ENCODE results near the gene RO60. TPM values are rescaled to one million over a fixed set of nuclear protein-coding genes. Genes with fewer than 3 reads are reported as not detected.
"Not testable (repeated sequence)": the region's sequence is repeated elsewhere in the genome, so short reads cannot be mapped to it uniquely, and the experiment has no call there.

RO60 gene
- total and polyA plus RNA-seq, 4 experiments from 2014 or later, result 75.2 to 133 (median 89.1) TPM

DNA sequence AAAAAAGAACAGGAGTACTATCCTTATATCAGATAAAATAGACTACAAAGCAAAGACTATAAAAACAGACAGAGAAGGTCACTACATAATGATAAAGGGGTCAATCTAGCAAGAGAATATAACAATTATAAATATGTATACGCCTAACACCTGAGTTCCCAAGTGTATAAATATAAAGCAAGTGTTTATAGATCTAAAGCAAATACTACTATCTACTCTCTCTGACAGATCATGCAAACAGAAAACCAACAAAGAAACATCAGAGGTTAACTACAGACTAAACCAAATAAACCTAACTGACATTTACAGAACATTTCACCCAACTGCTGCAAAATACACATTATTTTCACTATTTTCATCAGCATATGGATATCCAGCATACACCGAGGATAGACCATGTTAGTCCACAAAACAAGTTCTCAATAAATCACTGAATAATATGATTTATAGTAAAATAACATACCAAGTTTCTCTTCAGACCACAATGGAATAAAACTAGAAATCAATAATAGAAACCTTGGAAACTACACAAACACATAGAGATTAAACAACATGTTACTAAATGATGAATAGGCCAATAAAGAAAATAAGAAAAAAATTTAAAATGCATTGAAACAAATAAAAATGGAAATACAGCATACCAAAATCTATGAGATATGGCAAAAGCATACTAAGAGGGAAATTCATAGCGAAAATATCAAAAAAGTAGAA, 22.9 kb upstream of the RO60 start:
- no peak overlapping the region for H3K4me3 ChIP-seq (ENCODE audit: low read length in 2 of 2)
- Mint-ChIP-seq H3K36me3 (peaks cover 16 to 21% of the 10 kb centered on the region in 2 donors), H3K4me3 (no peak overlapping the region), H3K27me3 (no peaks in the 10 kb centered on the region), H3K27ac (no peak overlapping the region), H3K4me1 (peaks cover 32 to 52% (median 42%) of the 10 kb centered on the region in 4 donors), H3K9me3 (peaks cover 0 to 3% (median 0%) of the 10 kb centered on the region in 8 donors)
- H3K27me3 ChIP-seq (ENCODE audit: insufficient read depth, low read length), result no peaks in the 10 kb centered on the region
- no peak overlapping the region for H3K27ac ChIP-seq (ENCODE audit: low read depth, low read length)
- ChIA-PET POLR2A (ENCODE audit: partially characterized antibody) (no interaction called here), CTCF (ENCODE audit: partially characterized antibody) (no interaction called here)
- no peaks in the 10 kb centered on the region for H3K36me3 ChIP-seq (ENCODE audit: insufficient read depth, low read length)
- no peaks in the 10 kb centered on the region for H3K4me1 ChIP-seq (ENCODE audit: insufficient read depth, low read length)
- DNase-seq, result no peak
- no peaks in the 10 kb centered on the region for H3K9me3 ChIP-seq (ENCODE audit: control insufficient read depth in 1 of 2, low read length in 2 of 2)
- intact Hi-C loops (cut with micrococcal nuclease), result no loop called here

GRCh38 chr1:193040011-193040410, 19.4 kb upstream of the RO60 start:
- peaks cover 32 to 55% (median 41%) of the 10 kb centered on the region in 4 donors for H3K4me1 Mint-ChIP-seq

DNA sequence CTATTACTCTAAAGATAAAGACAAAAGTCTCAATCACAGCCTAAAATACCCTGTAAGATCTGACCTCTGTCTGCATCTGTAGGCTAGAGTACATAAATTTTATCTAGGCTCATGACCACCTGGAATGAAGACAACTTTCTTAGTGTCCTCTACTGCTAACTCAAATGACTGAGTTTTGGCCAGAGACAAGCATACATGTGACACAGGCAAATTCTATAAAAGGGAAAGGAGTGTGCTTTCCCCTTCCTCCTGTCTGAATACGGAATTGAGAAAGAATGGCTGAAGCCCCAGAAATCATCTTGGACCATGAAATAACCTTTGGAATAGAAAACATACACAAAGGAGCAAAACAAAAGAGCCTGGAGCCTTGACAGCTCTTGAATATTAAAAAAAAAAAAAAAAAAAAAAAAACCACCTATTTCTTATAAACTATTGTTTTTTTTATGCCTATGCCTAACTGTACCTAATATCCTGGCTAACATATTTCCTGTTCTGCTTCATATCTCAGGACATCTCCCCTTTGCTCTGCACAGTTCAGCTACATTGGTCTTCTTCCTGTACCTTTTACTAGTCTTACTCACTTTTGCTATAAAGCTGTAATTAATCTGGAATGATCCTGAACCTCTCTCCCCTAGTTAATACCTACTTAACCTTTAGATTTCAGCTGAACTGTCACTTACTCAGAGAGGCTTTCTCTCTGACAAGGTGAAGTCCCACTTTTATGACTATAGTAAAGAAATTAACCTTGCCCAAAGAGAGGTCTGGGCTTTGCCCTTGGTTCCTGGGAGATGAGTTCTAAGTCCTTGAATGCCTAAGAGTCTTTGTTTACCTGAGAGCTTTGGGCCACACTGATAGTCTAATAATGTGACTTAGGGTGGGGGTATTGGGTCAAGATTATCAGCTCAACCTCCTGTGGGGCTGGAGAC, 16.4 kb upstream of the RO60 start:
- Mint-ChIP-seq H3K4me1 (peaks cover 14 to 30% (median 22%) of the 10 kb centered on the region in 4 donors), H3K27me3 (no peaks in the 10 kb centered on the region), H3K27ac (peak overlapping the region in 4 of 7 donors; percentile 1 to 67 (median 8)), H3K36me3 (peaks cover 20 to 25% of the 10 kb centered on the region in 2 donors), H3K9me3 (peaks cover 0 to 3% (median 0%) of the 10 kb centered on the region in 8 donors), H3K4me3 (no peak overlapping the region)
- CTCF ChIA-PET (ENCODE audit: partially characterized antibody), result no interaction called here
- H3K36me3 ChIP-seq (ENCODE audit: insufficient read depth, low read length), result peaks cover 4% of the 10 kb centered on the region
- no peak overlapping the region for H3K4me3 ChIP-seq (ENCODE audit: low read length in 2 of 2)
- no peak for DNase-seq
- H3K27ac ChIP-seq (ENCODE audit: low read depth, low read length), result no peak overlapping the region
- no peaks in the 10 kb centered on the region for H3K9me3 ChIP-seq (ENCODE audit: control insufficient read depth in 1 of 2, low read length in 2 of 2)
- intact Hi-C loops (cut with micrococcal nuclease), result no loop called here
- no peaks in the 10 kb centered on the region for H3K27me3 ChIP-seq (ENCODE audit: insufficient read depth, low read length)
- no peaks in the 10 kb centered on the region for H3K4me1 ChIP-seq (ENCODE audit: insufficient read depth, low read length)
- POLR2A ChIA-PET (ENCODE audit: partially characterized antibody), result interaction anchor here (1.2 kb wide), 1 partner anchor 16 kb away, joined by 5 read pairs; the partner anchor contains the start of genes RO60 and UCHL5

More at GRCh38 chr1:193040011-193040410, 19.4 kb upstream of the RO60 start:
- no peak for DNase-seq
- no peak overlapping the region for H3K4me3 ChIP-seq (ENCODE audit: low read length in 2 of 2)
- H3K27ac ChIP-seq (ENCODE audit: low read depth, low read length), result no peak overlapping the region
- H3K4me3 Mint-ChIP-seq, result no peak overlapping the region
- peaks cover 0 to 3% (median 0%) of the 10 kb centered on the region in 8 donors for H3K9me3 Mint-ChIP-seq
- no peaks in the 10 kb centered on the region for H3K27me3 Mint-ChIP-seq
- CTCF ChIA-PET (ENCODE audit: partially characterized antibody), result interaction anchor here (1.2 kb wide), 1 partner anchor 232 kb away, joined by 4 read pairs; no protein-coding TSS in a partner anchor
- H3K27ac Mint-ChIP-seq, result no peak overlapping the region
- H3K36me3 ChIP-seq (ENCODE audit: insufficient read depth, low read length), result no peaks in the 10 kb centered on the region
- H3K9me3 ChIP-seq (ENCODE audit: control insufficient read depth in 1 of 2, low read length in 2 of 2), result no peaks in the 10 kb centered on the region
- intact Hi-C loops (cut with micrococcal nuclease), result no loop called here
- POLR2A ChIA-PET (ENCODE audit: partially characterized antibody), result interaction anchor here (2.4 kb wide), 1 partner anchor 19 kb away, joined by 8 read pairs; the partner anchor contains the start of genes RO60 and UCHL5
- peaks cover 19 to 32% of the 10 kb centered on the region in 2 donors for H3K36me3 Mint-ChIP-seq
- H3K4me1 ChIP-seq (ENCODE audit: insufficient read depth, low read length), result no peaks in the 10 kb centered on the region
- no peaks in the 10 kb centered on the region for H3K27me3 ChIP-seq (ENCODE audit: insufficient read depth, low read length)

DNA sequence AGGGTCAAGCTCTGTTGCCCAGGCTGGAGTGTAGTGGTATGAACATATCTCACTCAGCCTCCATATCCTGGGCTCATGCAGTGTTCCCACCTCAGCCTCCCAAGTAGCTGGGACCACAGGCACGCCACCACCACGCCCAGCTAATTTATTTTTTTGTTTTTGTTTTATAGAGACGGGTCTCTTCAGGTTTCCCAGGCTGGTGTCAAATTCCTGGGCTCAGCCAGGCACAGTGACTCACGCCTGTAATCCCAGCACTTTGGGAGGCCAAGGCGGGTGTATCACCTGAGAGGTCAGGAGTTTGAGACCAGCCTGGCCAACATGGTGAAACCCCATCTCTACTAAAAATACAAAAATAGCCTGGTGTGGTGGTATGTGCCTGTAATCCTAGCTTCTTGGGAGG, 10.5 kb upstream of the RO60 start:
- H3K9me3 Mint-ChIP-seq; H3K27ac ChIP-seq (ENCODE audit: low read depth, low read length); H3K4me1 ChIP-seq (ENCODE audit: insufficient read depth, low read length); H3K4me3 ChIP-seq (ENCODE audit: low read length in 2 of 2); H3K4me3 Mint-ChIP-seq; H3K27me3 Mint-ChIP-seq; H3K27ac Mint-ChIP-seq; intact Hi-C loops (cut with micrococcal nuclease); DNase-seq; H3K9me3 ChIP-seq (ENCODE audit: control insufficient read depth in 1 of 2, low read length in 2 of 2); H3K27me3 ChIP-seq (ENCODE audit: insufficient read depth, low read length): not testable (repeated sequence)
- Mint-ChIP-seq H3K36me3 (peaks cover 15 to 31% of the 10 kb centered on the region in 2 donors), H3K4me1 (peaks cover 0 to 16% (median 7%) of the 10 kb centered on the region in 4 donors)
- ChIA-PET CTCF (ENCODE audit: partially characterized antibody) (interaction anchor here (1.5 to 2.2 kb wide), 2 partner anchors 9 to 10 kb away, joined by 3 to 10 read pairs; partner anchors contain the start of gene UCHL5), POLR2A (ENCODE audit: partially characterized antibody) (interaction anchor here (1.4 kb wide), 1 partner anchor 9 kb away, joined by 6 read pairs; no protein-coding TSS in a partner anchor)
- peaks cover 14% of the 10 kb centered on the region for H3K36me3 ChIP-seq (ENCODE audit: insufficient read depth, low read length)

- ChIA-PET CTCF (ENCODE audit: partially characterized antibody) (no interaction called here), POLR2A (ENCODE audit: partially characterized antibody) (interaction anchor here (0.7 kb wide), 1 partner anchor 59 kb away, joined by 3 read pairs; no protein-coding TSS in a partner anchor)
- Mint-ChIP-seq H3K27me3 (peaks cover 0 to 1% of the 10 kb centered on the region in 2 donors), H3K4me1 (peaks cover 24 to 54% (median 35%) of the 10 kb centered on the region in 4 donors), H3K4me3 (no peak overlapping the region), H3K9me3 (peaks cover 0 to 2% (median 0%) of the 10 kb centered on the region in 8 donors), H3K36me3 (peaks cover 5 to 17% of the 10 kb centered on the region in 2 donors), H3K27ac (peak overlapping the region in 1 of 7 donors; percentile 13)
- intact Hi-C loops (cut with micrococcal nuclease), result no loop called here
- H3K27ac ChIP-seq (ENCODE audit: low read depth, low read length), result no peak overlapping the region
- no peak overlapping the region for H3K4me3 ChIP-seq (ENCODE audit: low read length in 2 of 2)
- H3K27me3 ChIP-seq (ENCODE audit: insufficient read depth, low read length), result no peaks in the 10 kb centered on the region
- H3K9me3 ChIP-seq (ENCODE audit: control insufficient read depth in 1 of 2, low read length in 2 of 2), result no peaks in the 10 kb centered on the region
- H3K4me1 ChIP-seq (ENCODE audit: insufficient read depth, low read length), result peaks cover 29% of the 10 kb centered on the region
- peaks cover 3% of the 10 kb centered on the region for H3K36me3 ChIP-seq (ENCODE audit: insufficient read depth, low read length)
- DNase-seq, result no peak
Measured at GRCh38 chr1:193054169-193054675, 5.2 kb upstream of the RO60 start.

DNA sequence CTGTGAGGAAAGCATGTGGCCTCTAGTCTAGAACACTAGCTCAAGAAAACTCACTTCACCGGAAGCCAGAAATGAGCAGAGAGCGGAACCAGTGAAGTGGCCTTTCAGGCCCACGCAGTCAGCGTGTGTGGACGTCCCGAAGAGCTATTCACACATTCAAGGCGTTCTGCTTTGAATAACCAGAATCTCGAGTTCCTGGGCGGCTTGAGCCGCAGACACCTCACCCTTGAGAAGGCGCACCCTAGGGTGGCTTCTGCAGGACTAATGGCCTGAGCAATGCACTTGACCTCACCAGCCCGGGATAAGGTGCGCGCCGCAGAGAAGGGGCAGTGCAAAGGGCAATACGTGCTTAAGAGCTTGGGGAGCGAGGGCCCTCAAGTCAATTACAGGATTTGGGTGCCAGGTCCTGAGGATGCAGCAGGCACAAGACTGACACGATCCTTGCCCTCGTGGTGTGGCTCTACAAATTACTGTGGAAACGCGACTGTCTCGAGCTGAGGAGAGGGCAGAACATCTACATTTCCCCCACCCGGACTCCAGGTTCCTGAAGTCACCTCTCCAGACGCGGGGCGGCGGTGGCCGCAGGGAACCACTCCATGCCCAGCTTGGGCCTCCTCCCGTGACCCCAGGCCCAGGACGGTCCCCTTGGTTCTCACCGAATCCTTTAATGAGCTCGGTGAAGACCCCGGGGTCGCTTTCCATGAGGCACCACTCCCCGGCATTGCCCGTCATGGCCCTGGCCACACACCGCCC, 707 bp upstream of the RO60 start:
- ChIA-PET POLR2A (ENCODE audit: partially characterized antibody) (interaction anchor here (0.6 to 3.7 kb wide), 23 partner anchors 11 to 1230 kb away, joined by 3 to 65 read pairs (median 4); partner anchors contain the start of genes CDC73, GLRX2 and RGS2), CTCF (ENCODE audit: partially characterized antibody) (interaction anchor here (0.7 to 2.2 kb wide), 15 partner anchors 10 to 254 kb away, joined by 3 to 28 read pairs (median 6); partner anchors contain the start of genes CDC73, GLRX2 and RGS2)
- DNase-seq, result peak; percentile 36 to 61 (median 45)
- peak overlapping the region; percentile 90 to 100 (median 99) for H3K4me3 Mint-ChIP-seq
- peaks cover 0 to 19% of the 10 kb centered on the region in 2 donors for H3K36me3 Mint-ChIP-seq
- H3K27me3 Mint-ChIP-seq, result peaks cover 0 to 1% of the 10 kb centered on the region in 2 donors
- Histone ChIP-seq H3K27me3 (ENCODE audit: insufficient read depth, low read length) (no peaks in the 10 kb centered on the region), H3K4me1 (ENCODE audit: insufficient read depth, low read length) (peaks cover 55% of the 10 kb centered on the region), H3K9me3 (ENCODE audit: control insufficient read depth in 1 of 2, low read length in 2 of 2) (no peaks in the 10 kb centered on the region), H3K4me3 (ENCODE audit: low read length in 2 of 2) (peak overlapping the region; percentile 73 to 91), H3K27ac (ENCODE audit: low read depth, low read length) (peak overlapping the region; percentile 89), H3K36me3 (ENCODE audit: insufficient read depth, low read length) (no peaks in the 10 kb centered on the region)
- H3K4me1 Mint-ChIP-seq, result peaks cover 38 to 80% (median 57%) of the 10 kb centered on the region in 4 donors
- peak overlapping the region; percentile 95 to 100 (median 99) for H3K27ac Mint-ChIP-seq
- peaks cover 0 to 4% (median 0%) of the 10 kb centered on the region in 8 donors for H3K9me3 Mint-ChIP-seq
- intact Hi-C loops (cut with micrococcal nuclease), result loop anchor here (1.0 to 5.0 kb wide), 4 partner anchors 47 to 1234 kb away; partner anchors contain the start of genes CDC73, GLRX2 and RGS2

All from CD4-positive, alpha-beta memory T cell (primary cell).